ENCODE measurements around the gene COP1. TPM values are rescaled to one million over a fixed set of nuclear protein-coding genes. Genes with fewer than 3 reads are reported as not detected.
A peak's percentile ranks its signal among the peaks of the same experiment; 100 is the strongest.

COP1 gene
- total and polyA plus RNA-seq, 10 donors = 46.7 to 110 (median 66.0) TPM

GRCh38 chr1:176193663-176194062, 13.4 kb downstream of the COP1 start:
- DNase-seq = no peak
- Histone ChIP-seq H3K4me3 (no peak overlapping the region), H3K36me3 (no peaks in the 10 kb centered on the region), H3K4me1 (peaks cover 0 to 98% (median 58%) of the 10 kb centered on the region in 6 donors), H3K27ac (peak overlapping the region in 1 of 8 donors; percentile 22), H3K9me3 (no peaks in the 10 kb centered on the region), H3K27me3 (replicated peaks in 1 of 7) (no peaks in the 10 kb centered on the region)
- intact Hi-C loops (cut with DNase I; ENCODE audit: low total_unique reads) = no loop called here
- TF ChIP-seq POLR2A (IDR thresholded peaks at IDR 0.05) = no peak
- TF ChIP-seq CTCF (IDR thresholded peaks at IDR 0.05 in 8 of 11, conservative IDR thresholded peaks at IDR 0.05 in 3 of 11) = no peak
- no peak for TF ChIP-seq POLR2AphosphoS5 (IDR thresholded peaks at IDR 0.05)
- WGBS, 5 donors = 40 to 63% (median 45%) methylated on average over 3 of the region's 3 CpGs

GRCh38 chr1:176193023-176193422, 14.1 kb downstream of the COP1 start:
- no peak overlapping the region for H3K4me3 ChIP-seq

GRCh38 chr1:176188604-176189003, 18.5 kb downstream of the COP1 start:
- TF ChIP-seq CTCF (IDR thresholded peaks at IDR 0.05 in 8 of 11, conservative IDR thresholded peaks at IDR 0.05 in 3 of 11) = no peak
- no peak for TF ChIP-seq POLR2A (IDR thresholded peaks at IDR 0.05)
- TF ChIP-seq POLR2AphosphoS5 (IDR thresholded peaks at IDR 0.05) = no peak
- no peaks in the 10 kb centered on the region for H3K9me3 ChIP-seq

More at GRCh38 chr1:176193023-176193422, 14.1 kb downstream of the COP1 start:
- no peak overlapping the region for H3K27ac ChIP-seq
- intact Hi-C loops (cut with DNase I; ENCODE audit: low total_unique reads) = no loop called here
- no peak for TF ChIP-seq POLR2AphosphoS5 (IDR thresholded peaks at IDR 0.05)
- TF ChIP-seq POLR2A (IDR thresholded peaks at IDR 0.05) = no peak
- TF ChIP-seq CTCF (IDR thresholded peaks at IDR 0.05 in 8 of 11, conservative IDR thresholded peaks at IDR 0.05 in 3 of 11) = no peak
- H3K27me3 ChIP-seq (replicated peaks in 1 of 7) = no peaks in the 10 kb centered on the region
- WGBS, 5 donors = 53 to 69% (median 63%) methylated on average over 1 of the region's 1 CpG
- H3K9me3 ChIP-seq = no peaks in the 10 kb centered on the region
- DNase-seq = no peak
- H3K36me3 ChIP-seq = no peaks in the 10 kb centered on the region
- H3K4me1 ChIP-seq = peaks cover 0 to 98% (median 57%) of the 10 kb centered on the region in 6 donors

GRCh38 chr1:176187001-176187400, 20.1 kb downstream of the COP1 start:
- no peak overlapping the region for H3K27ac ChIP-seq
- TF ChIP-seq POLR2AphosphoS5 (IDR thresholded peaks at IDR 0.05) (no peak), POLR2A (IDR thresholded peaks at IDR 0.05) (no peak), CTCF (IDR thresholded peaks at IDR 0.05 in 8 of 11, conservative IDR thresholded peaks at IDR 0.05 in 3 of 11) (no peak)
- peaks cover 0 to 18% (median 8%) of the 10 kb centered on the region in 6 donors for H3K36me3 ChIP-seq
- WGBS, 5 donors = 90 to 96% (median 93%) methylated on average over 3 of the region's 3 CpGs
- DNase-seq = no peak
- H3K4me1 ChIP-seq = peaks cover 0 to 92% (median 51%) of the 10 kb centered on the region in 6 donors
- intact Hi-C loops (cut with DNase I; ENCODE audit: low total_unique reads) = no loop called here
- no peaks in the 10 kb centered on the region for H3K27me3 ChIP-seq (replicated peaks in 1 of 7)
- no peaks in the 10 kb centered on the region for H3K9me3 ChIP-seq
- H3K4me3 ChIP-seq = no peak overlapping the region

More at GRCh38 chr1:176188604-176189003, 18.5 kb downstream of the COP1 start:
- 94 to 99% (median 95%) methylated on average over 2 of the region's 2 CpGs for WGBS, 5 donors
- Histone ChIP-seq H3K27ac (no peak overlapping the region), H3K27me3 (replicated peaks in 1 of 7) (no peaks in the 10 kb centered on the region), H3K36me3 (peaks cover 0 to 3% (median under 1%) of the 10 kb centered on the region in 6 donors), H3K4me1 (peaks cover 0 to 100% (median 53%) of the 10 kb centered on the region in 6 donors), H3K4me3 (no peak overlapping the region)
- no peak for DNase-seq
- intact Hi-C loops (cut with DNase I; ENCODE audit: low total_unique reads) = no loop called here

Data from spleen (tissue), 11 donors.